T-helper 22 cell (primary cell): ENCODE results near the gene BCL2L11.

ENCODE experiments used
- DNase-seq: peaks from one replicate; pipeline ENCODE4 v3.0.0-alpha.2; 2020; ENCODE audit warnings: low read depth

Gene BCL2L11

GRCh38 chr2:111117598-111118480 lies 2.9 kb upstream of the BCL2L11 start:
- no peak for DNase-seq

GRCh38 chr2:111118481-111118980 lies 2.2 kb upstream of the BCL2L11 start:
- no peak for DNase-seq

- DNase-seq = no peak
Observed at GRCh38 chr2:111118981-111119821, 1.5 kb upstream of the BCL2L11 start.

- DNase-seq = no peak
Observed at GRCh38 chr2:111119822-111120252, 877 bp upstream of the BCL2L11 start.

GRCh38 chr2:111121028-111121827 lies 514 bp downstream of the BCL2L11 start:
- no peak for DNase-seq

- DNase-seq = peak; percentile 63
Observed at GRCh38 chr2:111121828-111122630, 1.3 kb downstream of the BCL2L11 start.

GRCh38 chr2:111122631-111123421 lies 2.1 kb downstream of the BCL2L11 start:
- no peak for DNase-seq

GRCh38 chr2:111123751-111124150 lies 3.0 kb downstream of the BCL2L11 start:
- DNase-seq = no peak

- no peak for DNase-seq
Observed at GRCh38 chr2:111126581-111126980, 5.9 kb downstream of the BCL2L11 start.

GRCh38 chr2:111127351-111127750 lies 6.6 kb downstream of the BCL2L11 start:
- DNase-seq = no peak

- DNase-seq = no peak
Observed at GRCh38 chr2:111128096-111128495, 7.4 kb downstream of the BCL2L11 start.

GRCh38 chr2:111133603-111134002 lies 12.9 kb downstream of the BCL2L11 start:
- DNase-seq = no peak

- no peak for DNase-seq
Observed at GRCh38 chr2:111134055-111134454, 13.3 kb downstream of the BCL2L11 start.

- no peak for DNase-seq
Observed at GRCh38 chr2:111135237-111135909, 14.7 kb downstream of the BCL2L11 start.

- no peak for DNase-seq
Observed at GRCh38 chr2:111135910-111136297, 15.2 kb downstream of the BCL2L11 start.

GRCh38 chr2:111138839-111139238 lies 18.1 kb downstream of the BCL2L11 start:
- DNase-seq = no peak

- DNase-seq = no peak
Observed at GRCh38 chr2:111139637-111140317, 19.1 kb downstream of the BCL2L11 start.

GRCh38 chr2:111140815-111141214 lies 20.1 kb downstream of the BCL2L11 start:
- no peak for DNase-seq

- DNase-seq = no peak
Observed at GRCh38 chr2:111142101-111142500, 21.4 kb downstream of the BCL2L11 start.
